ENCODE measurements around the gene BATF.

The BATF gene

GRCh38 chr14:75518625-75519024, 3.6 kb upstream of the BATF start:
- Histone ChIP-seq H3K4me1 (ENCODE audit: insufficient read depth, poor library complexity, severe bottlenecking) (peaks cover 7% of the 10 kb centered on the region), H3K9me3 (ENCODE audit: severe bottlenecking) (no peaks in the 10 kb centered on the region), H3K27me3 (ENCODE audit: insufficient read depth, poor library complexity, severe bottlenecking) (no peaks in the 10 kb centered on the region), H3K27ac (ENCODE audit: poor library complexity, severe bottlenecking) (no peak overlapping the region), H3K4me3 (ENCODE audit: severe bottlenecking) (no peak overlapping the region), H3K36me3 (ENCODE audit: low read depth) (no peaks in the 10 kb centered on the region)
- TF ChIP-seq, protein P1, sequence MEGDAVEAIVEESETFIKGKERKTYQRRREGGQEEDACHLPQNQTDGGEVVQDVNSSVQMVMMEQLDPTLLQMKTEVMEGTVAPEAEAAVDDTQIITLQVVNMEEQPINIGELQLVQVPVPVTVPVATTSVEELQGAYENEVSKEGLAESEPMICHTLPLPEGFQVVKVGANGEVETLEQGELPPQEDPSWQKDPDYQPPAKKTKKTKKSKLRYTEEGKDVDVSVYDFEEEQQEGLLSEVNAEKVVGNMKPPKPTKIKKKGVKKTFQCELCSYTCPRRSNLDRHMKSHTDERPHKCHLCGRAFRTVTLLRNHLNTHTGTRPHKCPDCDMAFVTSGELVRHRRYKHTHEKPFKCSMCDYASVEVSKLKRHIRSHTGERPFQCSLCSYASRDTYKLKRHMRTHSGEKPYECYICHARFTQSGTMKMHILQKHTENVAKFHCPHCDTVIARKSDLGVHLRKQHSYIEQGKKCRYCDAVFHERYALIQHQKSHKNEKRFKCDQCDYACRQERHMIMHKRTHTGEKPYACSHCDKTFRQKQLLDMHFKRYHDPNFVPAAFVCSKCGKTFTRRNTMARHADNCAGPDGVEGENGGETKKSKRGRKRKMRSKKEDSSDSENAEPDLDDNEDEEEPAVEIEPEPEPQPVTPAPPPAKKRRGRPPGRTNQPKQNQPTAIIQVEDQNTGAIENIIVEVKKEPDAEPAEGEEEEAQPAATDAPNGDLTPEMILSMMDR (IDR thresholded peaks at IDR 0.05; ENCODE audit: poor library complexity, severe bottlenecking): peak; percentile 24
- DNase-seq (ENCODE audit: low spot score) (no peak), ATAC-seq (ENCODE audit: low read depth) (no peak)

- H3K9me3 ChIP-seq (ENCODE audit: severe bottlenecking): no peaks in the 10 kb centered on the region
- DNase-seq (ENCODE audit: low spot score) (no peak), ATAC-seq (ENCODE audit: low read depth) (no peak)
- TF ChIP-seq, protein P1 (IDR thresholded peaks at IDR 0.05; ENCODE audit: poor library complexity, severe bottlenecking): no peak
- peaks cover 11% of the 10 kb centered on the region for H3K4me1 ChIP-seq (ENCODE audit: insufficient read depth, poor library complexity, severe bottlenecking)
- no peaks in the 10 kb centered on the region for H3K27me3 ChIP-seq (ENCODE audit: insufficient read depth, poor library complexity, severe bottlenecking)
- H3K36me3 ChIP-seq (ENCODE audit: low read depth): no peaks in the 10 kb centered on the region
- H3K4me3 ChIP-seq (ENCODE audit: severe bottlenecking): no peak overlapping the region
- no peak overlapping the region for H3K27ac ChIP-seq (ENCODE audit: poor library complexity, severe bottlenecking)
These were observed 2.9 kb upstream of the BATF start for GRCh38 chr14:75519394-75519793.

- no peaks in the 10 kb centered on the region for H3K36me3 ChIP-seq (ENCODE audit: low read depth)
- H3K9me3 ChIP-seq (ENCODE audit: severe bottlenecking): no peaks in the 10 kb centered on the region
- TF ChIP-seq, protein P1 (IDR thresholded peaks at IDR 0.05; ENCODE audit: poor library complexity, severe bottlenecking): no peak
- H3K27me3 ChIP-seq (ENCODE audit: insufficient read depth, poor library complexity, severe bottlenecking): no peaks in the 10 kb centered on the region
- peak; percentile 67 for ATAC-seq (ENCODE audit: low read depth)
- no peak overlapping the region for H3K27ac ChIP-seq (ENCODE audit: poor library complexity, severe bottlenecking)
- no peak for DNase-seq (ENCODE audit: low spot score)
- no peak overlapping the region for H3K4me3 ChIP-seq (ENCODE audit: severe bottlenecking)
- H3K4me1 ChIP-seq (ENCODE audit: insufficient read depth, poor library complexity, severe bottlenecking): peaks cover 11% of the 10 kb centered on the region
These were observed 2.2 kb upstream of the BATF start for GRCh38 chr14:75519826-75520728.

- Histone ChIP-seq H3K4me3 (ENCODE audit: severe bottlenecking) (no peak overlapping the region), H3K36me3 (ENCODE audit: low read depth) (no peaks in the 10 kb centered on the region), H3K27me3 (ENCODE audit: insufficient read depth, poor library complexity, severe bottlenecking) (no peaks in the 10 kb centered on the region), H3K4me1 (ENCODE audit: insufficient read depth, poor library complexity, severe bottlenecking) (peaks cover 11% of the 10 kb centered on the region), H3K9me3 (ENCODE audit: severe bottlenecking) (no peaks in the 10 kb centered on the region), H3K27ac (ENCODE audit: poor library complexity, severe bottlenecking) (no peak overlapping the region)
- no peak for DNase-seq (ENCODE audit: low spot score)
- TF ChIP-seq, protein P1 (IDR thresholded peaks at IDR 0.05; ENCODE audit: poor library complexity, severe bottlenecking): no peak
- no peak for ATAC-seq (ENCODE audit: low read depth)
These were observed 1.4 kb upstream of the BATF start for GRCh38 chr14:75520852-75521251.

Measured in RWPE2 (cell line).